Hepatocyte (in vitro differentiated cells): ENCODE measurements around the gene NCOA4. TPM values are rescaled to one million over a fixed set of nuclear protein-coding genes. Genes with fewer than 3 reads are reported as not detected.

Source experiments
- DNase-seq: peaks from one replicate; pipeline ENCODE4 v3.0.0-alpha.2; 2016; ENCODE audit warnings: low spot score
- H2AFZ ChIP-seq: fragments of 200-600 bp; sonication (generic); 2 replicates; pipeline ENCODE4 v1.6.0; 2016; ENCODE audit warnings: antibody characterized with exemption, mild to moderate bottlenecking
- H3K27ac ChIP-seq: fragments of 200-600 bp; sonication (generic); 2 replicates; pipeline ENCODE4 v1.5.1; 2016; ENCODE audit warnings: mild to moderate bottlenecking
- H3K27me3 ChIP-seq: fragments of 200-600 bp; sonication (generic); 2 replicates; pipeline ENCODE4 v1.6.1; 2016
- H3K36me3 ChIP-seq: fragments of 200-600 bp; sonication (generic); replicated peaks from 2 replicates; pipeline ENCODE4 v1.5.1; 2016; ENCODE audit warnings: low read depth; ENCODE audit not compliant: insufficient read depth
- H3K4me1 ChIP-seq: fragments of 200-600 bp; sonication (generic); 2 replicates; pipeline ENCODE4 v1.5.1; 2016; ENCODE audit warnings: mild to moderate bottlenecking, moderate library complexity; ENCODE audit not compliant: insufficient read depth
- H3K4me2 ChIP-seq: fragments of 200-600 bp; sonication (generic); 2 replicates; pipeline ENCODE4 v1.6.0; 2016
- H3K4me3 ChIP-seq: fragments of 200-600 bp; sonication (generic); 2 replicates; pipeline ENCODE4 v1.5.1; 2016; ENCODE audit warnings: mild to moderate bottlenecking
- H3K79me2 ChIP-seq: fragments of 200-600 bp; sonication (generic); 2 replicates; pipeline ENCODE4 v1.6.0; 2017; ENCODE audit warnings: mild to moderate bottlenecking
- H3K9me2 ChIP-seq: fragments of 200-600 bp; sonication (generic); replicated peaks from 2 replicates; pipeline ENCODE4 v1.6.0; 2017; ENCODE audit warnings: mild to moderate bottlenecking; ENCODE audit not compliant: insufficient read depth
- H3K9me3 ChIP-seq: fragments of 200-600 bp; sonication (generic); 2 replicates; pipeline ENCODE4 v1.5.1; 2016; ENCODE audit warnings: low read depth, mild to moderate bottlenecking
- H4K20me1 ChIP-seq: fragments of 200-600 bp; sonication (generic); 2 replicates; pipeline ENCODE4 v1.6.0; 2016; ENCODE audit warnings: mild to moderate bottlenecking; ENCODE audit not compliant: insufficient read depth, poor library complexity, severe bottlenecking
- EZH2 ChIP-seq: fragments of 200-600 bp; sonication (generic); IDR thresholded peaks from 2 replicates; pipeline ENCODE4 v1.6.1; 2016; ENCODE audit warnings: antibody characterized with exemption, mild to moderate bottlenecking, borderline replicate concordance
- EZH2phosphoT487 ChIP-seq: fragments of 200-600 bp; sonication (generic); IDR thresholded peaks from one replicate; pipeline ENCODE4 v1.6.1; 2018; ENCODE audit warnings: antibody characterized with exemption, mild to moderate bottlenecking, low read depth, moderate library complexity; ENCODE audit not compliant: unreplicated experiment, severe bottlenecking
- WGBS: methylation state at CpG from one replicate; pipeline ENCODE4 v1.1.6; 2016; ENCODE audit warnings: low lambda C conversion rate; ENCODE audit errors: missing lambda C conversion rate; 5-methylcytosine and 5-hydroxymethylcytosine counted together
- polyA plus RNA-seq: library from polyadenylated mRNA; unstranded; fragments of >200 nt; fragmentation: Nextera tagmentation; extraction: Ambion mirVana; gene quantifications from 2 replicates; pipeline ENCODE4 v1.2.1, GENCODE V29; 2016
- total RNA-seq: library from RNA; depleted of rRNA; stranded (reverse); fragments of >200 nt; gene quantifications from 2 replicates; pipeline ENCODE4 v1.2.3, GENCODE V29; 2014
- TF ChIP-seq, protein P1 (sequence below): fragments of 200-600 bp; sonication (generic); IDR thresholded peaks from 2 replicates; pipeline ENCODE4 v1.5.1; 2016; ENCODE audit warnings: antibody characterized with exemption, mild to moderate bottlenecking; ENCODE audit not compliant: poor library complexity

The NCOA4 gene
- total RNA-seq: 171 and 174 TPM in 2 replicates
- polyA plus RNA-seq: 66.9 and 81.8 TPM in 2 replicates

DNA sequence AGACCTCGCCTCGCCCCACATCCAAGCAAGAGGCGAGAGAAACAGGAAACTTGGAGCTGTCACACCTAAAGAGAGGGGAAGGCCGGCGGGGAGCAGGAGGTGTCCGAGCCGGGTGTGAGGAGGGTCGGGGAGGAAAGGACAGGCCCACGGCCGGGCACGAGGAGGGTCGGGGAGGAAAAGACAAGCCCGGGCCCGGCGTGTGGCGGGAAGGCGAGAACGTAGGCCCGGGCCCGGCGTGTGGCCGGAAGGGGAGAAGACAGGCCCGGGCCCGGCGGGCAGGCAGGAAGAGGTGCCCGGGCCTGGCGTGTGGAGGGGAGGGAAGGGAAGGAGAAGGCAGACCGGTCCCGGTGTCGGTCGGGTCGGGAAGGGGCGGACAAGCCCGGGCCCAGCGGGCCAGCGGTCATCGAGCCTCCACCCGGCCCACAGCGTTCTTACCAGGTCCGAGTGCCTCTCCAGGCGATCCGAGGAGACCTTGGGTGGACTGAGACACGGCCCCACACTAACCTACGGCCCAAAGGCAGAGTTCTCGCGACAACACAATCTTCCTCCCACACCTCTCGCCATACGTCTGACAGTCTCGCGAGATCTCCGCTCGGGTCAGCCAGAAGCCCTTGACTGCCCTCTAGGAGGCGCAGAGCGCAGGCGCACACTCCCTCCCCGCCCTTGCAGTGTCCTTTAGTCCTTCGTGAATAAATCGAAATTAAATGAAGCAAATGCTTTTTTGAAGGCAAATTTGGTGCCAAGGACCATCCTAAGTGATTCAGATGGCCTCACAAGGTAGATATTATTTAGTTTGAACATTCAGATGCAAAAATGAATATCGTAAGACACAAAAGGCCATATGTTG is at the start of gene NCOA4:
Gene NCOA4, minus strand, starts transcription at position 533 of the 847 bp plus-strand sequence. CDS start 13,943 bp downstream, outside the sequence.
- no peaks in the 10 kb centered on the region for H3K9me3 ChIP-seq
- peak within 1 kb of the TSS; percentile 97 for H2AFZ ChIP-seq
- peak within 1 kb of the TSS; percentile 89 for H3K4me3 ChIP-seq
- TF ChIP-seq EZH2 (no peak), EZH2phosphoT487 (no peak)
- TF ChIP-seq, protein P1, sequence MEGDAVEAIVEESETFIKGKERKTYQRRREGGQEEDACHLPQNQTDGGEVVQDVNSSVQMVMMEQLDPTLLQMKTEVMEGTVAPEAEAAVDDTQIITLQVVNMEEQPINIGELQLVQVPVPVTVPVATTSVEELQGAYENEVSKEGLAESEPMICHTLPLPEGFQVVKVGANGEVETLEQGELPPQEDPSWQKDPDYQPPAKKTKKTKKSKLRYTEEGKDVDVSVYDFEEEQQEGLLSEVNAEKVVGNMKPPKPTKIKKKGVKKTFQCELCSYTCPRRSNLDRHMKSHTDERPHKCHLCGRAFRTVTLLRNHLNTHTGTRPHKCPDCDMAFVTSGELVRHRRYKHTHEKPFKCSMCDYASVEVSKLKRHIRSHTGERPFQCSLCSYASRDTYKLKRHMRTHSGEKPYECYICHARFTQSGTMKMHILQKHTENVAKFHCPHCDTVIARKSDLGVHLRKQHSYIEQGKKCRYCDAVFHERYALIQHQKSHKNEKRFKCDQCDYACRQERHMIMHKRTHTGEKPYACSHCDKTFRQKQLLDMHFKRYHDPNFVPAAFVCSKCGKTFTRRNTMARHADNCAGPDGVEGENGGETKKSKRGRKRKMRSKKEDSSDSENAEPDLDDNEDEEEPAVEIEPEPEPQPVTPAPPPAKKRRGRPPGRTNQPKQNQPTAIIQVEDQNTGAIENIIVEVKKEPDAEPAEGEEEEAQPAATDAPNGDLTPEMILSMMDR: peak; percentile 54
- DNase-seq: peak; percentile 100
- WGBS: 2% methylated on average over 45 of the region's 59 CpGs
- H3K79me2 ChIP-seq: peaks cover 45% of the 10 kb centered on the region
- peak within 1 kb of the TSS; percentile 93 for H3K4me2 ChIP-seq
- no peaks in the 10 kb centered on the region for H3K27me3 ChIP-seq
- peaks cover 30% of the 10 kb centered on the region for H4K20me1 ChIP-seq
- H3K9me2 ChIP-seq: no peaks in the 10 kb centered on the region
- peak within 1 kb of the TSS; percentile 96 for H3K27ac ChIP-seq
- H3K36me3 ChIP-seq: no peaks in the 10 kb centered on the region
- peaks cover 14% of the 10 kb centered on the region for H3K4me1 ChIP-seq

DNA sequence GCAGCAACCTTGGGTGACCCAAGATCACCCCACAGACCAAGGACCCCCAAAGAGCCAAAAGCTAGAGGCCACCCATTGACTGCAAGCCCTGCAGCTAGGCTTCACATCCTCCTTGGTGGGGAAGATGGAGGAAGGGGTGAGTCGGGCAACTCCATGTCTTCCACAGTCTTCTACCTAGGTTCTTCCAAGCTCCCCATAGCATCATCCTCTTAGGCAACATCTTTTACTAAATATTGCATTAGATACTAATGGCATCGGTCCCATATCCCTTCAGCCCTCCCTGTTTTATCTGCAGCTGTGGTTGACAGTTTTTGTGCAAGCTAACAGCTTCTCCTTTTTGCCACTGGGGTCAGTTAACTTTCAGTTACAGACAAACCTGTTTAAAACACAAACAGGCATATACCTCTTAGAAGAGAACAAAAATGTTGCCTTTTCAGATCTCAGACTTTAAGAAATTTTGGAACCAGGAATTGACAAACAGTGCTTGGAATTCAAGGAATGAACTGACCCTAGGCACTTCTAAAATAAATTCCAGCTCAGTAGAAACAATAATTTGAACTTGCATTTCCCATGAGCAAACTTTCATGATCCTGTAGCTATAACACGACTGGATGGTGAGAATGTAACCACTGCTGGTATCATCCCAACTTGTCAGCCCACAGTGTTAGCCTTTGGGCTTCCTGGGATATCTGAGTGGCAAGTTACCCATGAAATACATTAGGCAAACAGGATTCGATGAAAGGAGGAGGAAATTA is 49.6 kb upstream of the NCOA4 start:
- TF ChIP-seq, protein P1: no peak
- no peak for TF ChIP-seq EZH2phosphoT487
- TF ChIP-seq EZH2: no peak
- Histone ChIP-seq H3K4me1 (no peaks in the 10 kb centered on the region), H4K20me1 (no peaks in the 10 kb centered on the region), H3K4me2 (no peak overlapping the region), H3K79me2 (no peaks in the 10 kb centered on the region), H3K27me3 (no peaks in the 10 kb centered on the region), H2AFZ (no peak overlapping the region), H3K4me3 (no peak overlapping the region), H3K9me3 (no peaks in the 10 kb centered on the region), H3K27ac (no peak overlapping the region), H3K36me3 (no peaks in the 10 kb centered on the region), H3K9me2 (no peaks in the 10 kb centered on the region)
- DNase-seq: no peak
- WGBS: 86% methylated on average over 4 of the region's 4 CpGs

DNA sequence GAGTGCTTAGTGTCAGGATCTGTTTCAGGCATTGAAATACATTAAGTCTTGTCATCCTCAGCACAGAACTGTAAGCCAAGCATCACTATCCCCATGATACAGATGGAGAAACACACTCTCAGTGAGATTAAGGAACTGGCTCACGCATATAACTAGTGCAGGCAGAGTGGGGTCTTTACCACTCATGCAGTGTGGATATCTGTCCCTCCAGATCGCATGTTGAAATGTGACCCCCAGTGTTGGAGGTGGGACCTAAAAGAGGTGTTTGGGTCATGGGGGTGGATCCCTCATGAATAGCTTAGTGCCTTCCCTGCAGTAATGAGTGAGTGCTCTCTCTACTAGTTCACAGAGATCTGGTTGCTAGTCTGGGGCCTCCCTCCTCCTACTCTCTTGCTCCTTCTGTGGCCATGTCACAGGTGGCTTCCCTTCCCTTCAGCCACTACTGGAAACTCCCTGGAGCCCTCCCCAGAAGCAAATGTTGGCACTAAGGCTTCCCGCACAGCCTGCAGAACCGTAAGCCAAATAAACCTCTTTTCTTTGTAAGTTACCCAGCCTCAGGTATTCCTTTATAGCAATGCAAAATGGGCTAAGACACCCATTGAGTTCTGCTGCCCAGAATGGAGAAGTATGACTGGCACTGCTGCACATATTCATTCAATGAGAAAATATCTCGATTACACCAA is 47.4 kb upstream of the NCOA4 start:
- Histone ChIP-seq H3K9me3 (no peaks in the 10 kb centered on the region), H4K20me1 (no peaks in the 10 kb centered on the region), H3K4me1 (no peaks in the 10 kb centered on the region), H3K9me2 (no peaks in the 10 kb centered on the region), H3K79me2 (no peaks in the 10 kb centered on the region), H3K36me3 (no peaks in the 10 kb centered on the region), H3K4me3 (no peak overlapping the region), H2AFZ (no peak overlapping the region), H3K27ac (no peak overlapping the region), H3K27me3 (no peaks in the 10 kb centered on the region), H3K4me2 (no peak overlapping the region)
- WGBS: 87% methylated on average over 5 of the region's 5 CpGs
- no peak for DNase-seq
- TF ChIP-seq EZH2phosphoT487 (no peak), EZH2 (no peak)
- TF ChIP-seq, protein P1: no peak
